ENCODE results near the gene CHP1.
"Not testable (repeated sequence)": the region's sequence is repeated elsewhere in the genome, so short reads cannot be mapped to it uniquely, and the experiment has no call there.

Gene CHP1

DNA sequence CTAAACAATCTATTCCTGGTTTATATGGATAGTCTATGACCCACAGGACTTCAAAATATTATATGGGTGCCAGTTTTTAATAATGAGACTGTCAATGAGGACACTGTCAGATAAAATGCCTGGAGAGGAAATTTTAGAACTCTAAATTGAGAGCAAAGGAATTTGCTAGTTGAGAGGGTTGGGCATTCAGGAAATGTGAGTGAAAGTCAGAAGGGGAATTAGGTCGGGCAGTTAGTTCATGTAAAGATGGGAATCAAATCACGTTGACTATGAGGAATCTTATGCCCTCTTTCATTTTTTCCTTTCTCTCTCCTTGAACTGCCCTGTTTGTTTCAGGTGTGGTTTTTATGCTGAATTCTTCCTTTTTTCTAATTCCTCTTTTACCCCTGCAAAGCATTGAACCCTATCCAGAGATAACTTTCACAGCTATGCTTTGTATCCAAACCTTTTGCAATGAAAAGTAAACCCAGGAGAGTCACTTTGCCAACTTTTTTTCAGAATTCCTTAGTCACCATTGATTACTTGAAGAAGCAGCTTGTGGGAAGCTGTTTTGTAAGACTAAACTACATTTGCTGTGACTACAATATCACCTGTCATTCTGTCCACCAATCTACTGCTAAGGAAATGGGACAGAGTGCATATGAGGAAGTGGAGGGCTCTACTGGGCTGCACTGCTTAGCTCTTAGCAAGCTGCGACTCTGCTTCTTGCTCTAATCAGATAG lies 27.8 kb downstream of the CHP1 start:
- FAIRE-seq (peak; percentile 46), DNase-seq (ENCODE audit: insufficient read length) (no peak)
- no peak for TF ChIP-seq POLR2A (IDR thresholded peaks at IDR 0.05; ENCODE audit: low read depth, low read length)
- TF ChIP-seq POLR2AphosphoS5 (IDR thresholded peaks at IDR 0.05; ENCODE audit: low read depth, low read length): no peak
- TF ChIP-seq TAF1 (IDR thresholded peaks at IDR 0.05; ENCODE audit: borderline replicate concordance, low read depth, low read length): no peak

GRCh38 chr15:41259546-41260189 lies 28.6 kb downstream of the CHP1 start:
- FAIRE-seq (no peak), DNase-seq (ENCODE audit: insufficient read length) (no peak)
- TF ChIP-seq POLR2A (IDR thresholded peaks at IDR 0.05; ENCODE audit: low read depth, low read length) (no peak), POLR2AphosphoS5 (IDR thresholded peaks at IDR 0.05; ENCODE audit: low read depth, low read length) (no peak), TAF1 (IDR thresholded peaks at IDR 0.05; ENCODE audit: borderline replicate concordance, low read depth, low read length) (no peak)

GRCh38 chr15:41260924-41261323 lies 29.9 kb downstream of the CHP1 start:
- DNase-seq (ENCODE audit: insufficient read length); FAIRE-seq: not testable (repeated sequence)

GRCh38 chr15:41262571-41262970 lies 31.5 kb downstream of the CHP1 start:
- FAIRE-seq (no peak), DNase-seq (ENCODE audit: insufficient read length) (no peak)
- TF ChIP-seq POLR2A (IDR thresholded peaks at IDR 0.05; ENCODE audit: low read depth, low read length) (no peak), TAF1 (IDR thresholded peaks at IDR 0.05; ENCODE audit: borderline replicate concordance, low read depth, low read length) (no peak), POLR2AphosphoS5 (IDR thresholded peaks at IDR 0.05; ENCODE audit: low read depth, low read length) (no peak)

DNA sequence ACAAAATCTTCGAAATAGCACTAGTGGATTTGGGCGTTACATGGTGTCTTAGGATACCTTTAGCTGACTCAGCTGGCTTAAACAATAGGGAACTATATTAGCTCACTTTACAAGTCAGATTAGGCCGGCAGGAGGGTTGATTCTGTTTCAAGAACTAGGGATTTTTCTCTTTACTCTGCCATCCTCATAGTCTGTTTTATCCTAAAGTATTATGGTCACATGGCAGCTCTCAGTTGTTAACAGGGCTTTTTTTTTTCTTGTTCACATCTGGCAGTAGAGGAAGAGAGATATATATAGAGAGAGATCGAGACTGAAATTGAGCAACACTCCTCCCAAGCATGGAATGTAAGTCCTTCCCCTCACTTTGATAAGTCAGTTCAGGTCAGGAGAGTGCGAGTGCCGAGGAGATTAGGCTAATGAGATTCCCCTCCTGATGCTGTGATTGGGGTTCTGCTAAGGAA lies 32.9 kb downstream of the CHP1 start:
- DNase-seq (ENCODE audit: insufficient read length) (no peak), FAIRE-seq (no peak)
- TF ChIP-seq TAF1 (IDR thresholded peaks at IDR 0.05; ENCODE audit: borderline replicate concordance, low read depth, low read length): no peak
- TF ChIP-seq POLR2AphosphoS5 (IDR thresholded peaks at IDR 0.05; ENCODE audit: low read depth, low read length): no peak
- TF ChIP-seq POLR2A (IDR thresholded peaks at IDR 0.05; ENCODE audit: low read depth, low read length): no peak

DNA sequence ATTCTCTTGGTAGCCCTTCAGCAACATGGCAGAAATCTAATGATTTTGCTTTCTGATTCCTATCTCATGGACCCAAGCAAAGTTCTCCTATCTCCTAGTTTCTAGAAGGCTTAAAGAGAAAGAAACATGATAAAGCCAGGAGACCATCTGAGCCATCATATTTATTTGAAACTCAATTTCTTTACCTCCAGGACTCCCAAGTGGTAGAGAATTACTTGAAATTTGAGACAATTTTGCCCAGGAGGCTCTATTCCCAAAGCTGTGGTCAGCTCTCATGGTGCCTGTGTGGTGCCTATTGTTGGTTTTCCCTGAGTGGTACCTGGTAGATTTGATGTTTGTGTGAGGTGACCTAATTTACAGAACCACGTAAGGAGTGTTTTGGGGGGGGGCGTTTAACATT lies 38.8 kb downstream of the CHP1 start:
- TF ChIP-seq TAF1 (IDR thresholded peaks at IDR 0.05; ENCODE audit: borderline replicate concordance, low read depth, low read length) (no peak), POLR2AphosphoS5 (IDR thresholded peaks at IDR 0.05; ENCODE audit: low read depth, low read length) (no peak), POLR2A (IDR thresholded peaks at IDR 0.05; ENCODE audit: low read depth, low read length) (no peak)
- FAIRE-seq (no peak), DNase-seq (ENCODE audit: insufficient read length) (no peak)

- TF ChIP-seq POLR2A (IDR thresholded peaks at IDR 0.05; ENCODE audit: low read depth, low read length): no peak
- no peak for TF ChIP-seq POLR2AphosphoS5 (IDR thresholded peaks at IDR 0.05; ENCODE audit: low read depth, low read length)
- TF ChIP-seq TAF1 (IDR thresholded peaks at IDR 0.05; ENCODE audit: borderline replicate concordance, low read depth, low read length): no peak
- DNase-seq (ENCODE audit: insufficient read length): no peak
- no peak for FAIRE-seq
Measured at GRCh38 chr15:41276831-41277230, 45.8 kb downstream of the CHP1 start.

DNA sequence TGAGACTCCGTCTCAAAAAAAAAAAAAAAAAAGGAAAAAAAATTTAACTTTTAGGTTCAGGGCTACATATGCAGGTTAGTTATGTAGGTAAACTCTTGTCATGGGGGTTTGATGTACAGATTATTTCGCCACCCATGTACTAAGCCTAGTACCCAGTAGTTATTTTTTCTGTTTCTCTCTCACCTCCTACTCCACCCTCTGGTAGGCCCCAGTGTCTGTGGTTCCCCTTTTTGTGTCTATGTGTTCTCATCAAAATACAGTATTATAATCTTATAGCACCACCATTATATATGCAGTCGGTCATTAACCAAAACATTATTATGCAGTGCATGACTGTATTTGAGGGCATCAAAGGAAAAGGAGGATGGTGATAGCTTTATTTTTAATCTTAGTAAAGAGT lies 47.3 kb downstream of the CHP1 start:
- DNase-seq (ENCODE audit: insufficient read length) (no peak), FAIRE-seq (no peak)
- TF ChIP-seq TAF1 (IDR thresholded peaks at IDR 0.05; ENCODE audit: borderline replicate concordance, low read depth, low read length) (no peak), POLR2A (IDR thresholded peaks at IDR 0.05; ENCODE audit: low read depth, low read length) (no peak), POLR2AphosphoS5 (IDR thresholded peaks at IDR 0.05; ENCODE audit: low read depth, low read length) (no peak)

- no peak for TF ChIP-seq POLR2A (IDR thresholded peaks at IDR 0.05; ENCODE audit: low read depth, low read length)
- no peak for TF ChIP-seq TAF1 (IDR thresholded peaks at IDR 0.05; ENCODE audit: borderline replicate concordance, low read depth, low read length)
- no peak for TF ChIP-seq POLR2AphosphoS5 (IDR thresholded peaks at IDR 0.05; ENCODE audit: low read depth, low read length)
- DNase-seq (ENCODE audit: insufficient read length): no peak
Measured at GRCh38 chr15:41279535-41280283, 48.6 kb downstream of the CHP1 start.

DNA sequence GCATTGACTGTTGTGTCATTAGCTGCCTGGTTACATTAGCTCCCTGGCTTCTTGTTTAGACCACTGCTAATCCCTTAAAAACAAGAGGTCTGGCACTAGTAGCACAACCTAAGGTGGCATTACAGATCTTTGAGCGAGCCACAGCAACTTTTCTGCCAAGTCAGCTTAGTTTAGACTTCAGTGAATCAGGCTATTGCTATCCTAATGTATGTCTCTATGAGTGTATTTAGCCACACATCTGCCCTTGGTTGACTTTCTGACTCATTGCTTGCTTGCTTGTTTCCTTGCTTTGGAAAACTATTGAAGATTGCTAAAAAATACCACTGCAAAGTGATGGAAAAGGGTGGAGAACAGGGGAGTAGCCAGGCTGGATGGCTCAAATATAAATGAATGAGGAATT lies 50.2 kb downstream of the CHP1 start:
- TF ChIP-seq POLR2AphosphoS5 (IDR thresholded peaks at IDR 0.05; ENCODE audit: low read depth, low read length) (no peak), POLR2A (IDR thresholded peaks at IDR 0.05; ENCODE audit: low read depth, low read length) (no peak), TAF1 (IDR thresholded peaks at IDR 0.05; ENCODE audit: borderline replicate concordance, low read depth, low read length) (no peak)
- DNase-seq (ENCODE audit: insufficient read length) (no peak), FAIRE-seq (no peak)

More at GRCh38 chr15:41279535-41280283, 48.6 kb downstream of the CHP1 start:
- FAIRE-seq: no peak

DNA sequence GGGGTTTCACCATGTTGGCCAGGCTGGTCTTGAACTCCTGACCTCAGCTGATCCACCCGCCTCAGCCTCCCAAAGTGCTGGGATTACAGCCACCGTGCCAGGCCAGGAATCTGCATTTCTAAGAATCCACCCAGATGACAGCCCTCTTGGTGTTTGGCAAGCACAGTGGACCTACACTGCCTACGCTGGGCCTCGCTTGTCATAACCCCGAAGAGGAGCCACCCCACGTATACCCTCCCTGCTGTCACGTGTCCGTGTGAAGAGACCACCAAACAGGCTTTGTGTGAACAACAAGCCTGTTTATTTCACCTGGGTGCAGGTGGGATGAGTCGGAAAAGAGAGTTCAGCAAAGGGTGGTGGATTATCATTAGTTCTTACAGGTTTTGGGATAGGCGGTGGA lies 51.4 kb downstream of the CHP1 start:
- not testable (repeated sequence) for FAIRE-seq

DNA sequence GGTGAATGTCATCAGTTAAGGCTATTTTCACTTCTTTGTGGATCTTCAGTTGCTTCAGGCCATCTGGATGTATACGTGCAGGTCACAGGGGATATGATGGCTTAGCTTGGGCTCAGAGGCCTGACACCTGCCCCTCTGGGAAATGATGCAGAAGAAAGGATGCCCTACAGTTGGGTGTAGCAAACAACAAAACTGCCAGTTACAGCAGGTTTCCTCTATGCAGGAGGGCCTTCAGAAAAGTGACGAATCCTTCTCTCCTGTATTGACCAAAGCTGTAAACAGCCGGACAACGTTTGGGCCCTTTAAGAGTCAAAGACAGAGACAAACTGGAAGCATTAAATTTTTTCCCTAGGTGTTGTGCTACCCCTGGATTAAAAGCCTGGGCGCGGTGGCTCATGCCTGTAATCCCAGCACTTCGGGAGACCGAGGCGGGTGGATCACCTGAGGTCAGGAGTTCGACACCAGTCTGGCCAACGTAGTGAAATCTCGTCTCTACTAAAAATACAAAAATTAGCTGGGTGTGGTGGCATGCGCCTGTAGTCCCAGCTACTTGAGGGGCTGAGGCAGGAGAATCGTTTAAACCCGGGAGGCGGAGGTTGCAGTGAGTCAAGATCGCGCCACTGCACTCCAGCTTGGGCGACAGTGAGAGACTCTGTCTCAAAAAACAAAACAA lies 52.0 kb downstream of the CHP1 start:
- not testable (repeated sequence) for DNase-seq (ENCODE audit: insufficient read length)

More for the DNA sequence above, 51.4 kb downstream of the CHP1 start:
- DNase-seq (ENCODE audit: insufficient read length): not testable (repeated sequence)

More for the DNA sequence above, 52.0 kb downstream of the CHP1 start:
- not testable (repeated sequence) for FAIRE-seq
